Uterus (tissue), 2 donors: ENCODE results near the gene CTDSP2.

Experiments used
- CTCF ChIP-seq, 4 experiments: fragments of 200-600 bp in 2 of 4; fragments of 450-650 bp in 2 of 4; sonication (generic) in 2 of 4; IDR thresholded peaks; one replicate each; pipeline ENCODE4 v1.5.1; 2016 to 2019; ENCODE audit warnings: antibody characterized with exemption in 4 of 4, mild to moderate bottlenecking in 2 of 4, moderate library complexity in 1 of 4
- POLR2A ChIP-seq, 2 donors: fragments of 450-650 bp; IDR thresholded peaks; one replicate each; pipeline ENCODE4 v1.6.1; 2016; ENCODE audit warnings: antibody characterized with exemption in 2 of 2, mild to moderate bottlenecking in 1 of 2, moderate library complexity in 1 of 2

GRCh38 chr12:57781801-57782200, 64.7 kb downstream of the CTDSP2 start:
- no peak for TF ChIP-seq CTCF (IDR thresholded peaks at IDR 0.05)
- TF ChIP-seq POLR2A (IDR thresholded peaks at IDR 0.05): no peak
